HepG2 (cell line): ENCODE measurements around the gene ANKS1A. TPM values are rescaled to one million over a fixed set of nuclear protein-coding genes. Genes with fewer than 3 reads are reported as not detected.
A peak's percentile ranks its signal among the peaks of the same experiment; 100 is the strongest.

ENCODE experiments used
- ARNT ChIP-seq: fragments of 450-650 bp; IDR thresholded peaks from 2 replicates; pipeline ENCODE4 v1.6.1; 2017
- CBX1 ChIP-seq: IDR thresholded peaks from one replicate; pipeline ENCODE4 v1.6.1; 2016; ENCODE audit warnings: antibody characterized with exemption, low read depth
- CREB3 ChIP-seq: sonication (generic); formaldehyde crosslinking; IDR thresholded peaks from 2 replicates; pipeline ENCODE4 v1.5.0; 2020; ENCODE audit warnings: missing genetic modification reagents
- ERF ChIP-seq: IDR thresholded peaks from 2 replicates; pipeline ENCODE4 v1.6.1; 2018; ENCODE audit warnings: missing biosample characterization, missing genetic modification reagents
- GFI1 ChIP-seq: sonication (generic); formaldehyde crosslinking; IDR thresholded peaks from 2 replicates; pipeline ENCODE4 v1.5.0; 2020; ENCODE audit warnings: missing genetic modification reagents, mild to moderate bottlenecking, borderline replicate concordance
- IKZF5 ChIP-seq: IDR thresholded peaks from 2 replicates; pipeline ENCODE4 v1.6.1; 2018; ENCODE audit warnings: missing genetic modification reagents, mild to moderate bottlenecking, missing compliant biosample characterization
- JUNB ChIP-seq: sonication (generic); formaldehyde crosslinking; IDR thresholded peaks from 2 replicates; pipeline ENCODE4 v1.8.0; 2022; ENCODE audit warnings: missing genetic modification reagents, mild to moderate bottlenecking, borderline replicate concordance
- KDM6A ChIP-seq: IDR thresholded peaks from 2 replicates; pipeline ENCODE4 v1.6.1; 2016; ENCODE audit warnings: low read depth
- KLF12 ChIP-seq: sonication (generic); formaldehyde crosslinking; IDR thresholded peaks from 2 replicates; pipeline ENCODE4 v1.4.0; 2020; ENCODE audit warnings: missing genetic modification reagents, borderline replicate concordance
- MBD4 ChIP-seq: IDR thresholded peaks from 2 replicates; pipeline ENCODE4 v1.6.1; 2012; ENCODE audit warnings: low read length, inconsistent platforms, borderline replicate concordance
- NFE2L2 ChIP-seq: fragments of 150-350 bp; IDR thresholded peaks from 2 replicates; pipeline ENCODE4 v1.6.1; 2014; ENCODE audit warnings: low read length
- NFIC ChIP-seq: IDR thresholded peaks from 2 replicates; pipeline ENCODE4 v1.6.1; 2012; ENCODE audit warnings: mild to moderate bottlenecking, low read length, inconsistent platforms
- NR2F1 ChIP-seq, 2 experiments: fragments of 450-650 bp in 1 of 2; formaldehyde crosslinking in 1 of 2; IDR thresholded peaks; 2 replicates each; pipeline versions ENCODE4 v1.5.0 to v1.6.1; 2016 to 2020; ENCODE audit warnings: mild to moderate bottlenecking in 1 of 2, missing compliant biosample characterization in 1 of 2, missing genetic modification reagents in 1 of 2, moderate library complexity in 1 of 2
- PITX1 ChIP-seq: sonication (generic); formaldehyde crosslinking; IDR thresholded peaks from 2 replicates; pipeline ENCODE4 v1.5.1; 2020; ENCODE audit warnings: mild to moderate bottlenecking, missing genetic modification reagents
- RARG ChIP-seq: sonication (generic); formaldehyde crosslinking; IDR thresholded peaks from 2 replicates; pipeline ENCODE4 v1.4.0; 2020; ENCODE audit warnings: low read depth, mild to moderate bottlenecking, missing genetic modification reagents
- SATB2 ChIP-seq: sonication (generic); formaldehyde crosslinking; IDR thresholded peaks from 2 replicates; pipeline ENCODE4 v1.5.0; 2020; ENCODE audit warnings: missing genetic modification reagents
- SKI ChIP-seq: fragments of 450-650 bp; IDR thresholded peaks from one replicate; pipeline ENCODE4 v1.6.1; 2018; ENCODE audit warnings: mild to moderate bottlenecking; ENCODE audit not compliant: partially characterized antibody
- SOX5 ChIP-seq: IDR thresholded peaks from 2 replicates; pipeline ENCODE4 v1.6.1; 2016; ENCODE audit warnings: borderline replicate concordance
- ZFP36L2 ChIP-seq: sonication (generic); formaldehyde crosslinking; IDR thresholded peaks from 2 replicates; pipeline ENCODE4 v1.4.0; 2020; ENCODE audit warnings: missing genetic modification reagents
- ZKSCAN5 ChIP-seq: sonication (generic); formaldehyde crosslinking; IDR thresholded peaks from 2 replicates; pipeline ENCODE4 v1.5.1; 2020; ENCODE audit warnings: mild to moderate bottlenecking, missing genetic modification reagents
- ZNF136 ChIP-seq: sonication (generic); formaldehyde crosslinking; IDR thresholded peaks from 2 replicates; pipeline ENCODE4 v1.8.1; 2022; ENCODE audit warnings: low read depth, mild to moderate bottlenecking, moderate library complexity, missing genetic modification reagents
- ZNF234 ChIP-seq: sonication (generic); formaldehyde crosslinking; conservative IDR thresholded peaks from 2 replicates; pipeline ENCODE4 v1.5.1; 2020; ENCODE audit warnings: mild to moderate bottlenecking, missing genetic modification reagents
- ZNF256 ChIP-seq: sonication (generic); formaldehyde crosslinking; conservative IDR thresholded peaks from 2 replicates; pipeline ENCODE4 v1.4.0; 2020; ENCODE audit warnings: missing genetic modification reagents
- ZNF260 ChIP-seq: sonication (generic); formaldehyde crosslinking; IDR thresholded peaks from 2 replicates; pipeline ENCODE4 v1.4.0; 2020; ENCODE audit warnings: missing genetic modification reagents, low read depth, mild to moderate bottlenecking, borderline replicate concordance
- ZNF292 ChIP-seq: sonication (generic); formaldehyde crosslinking; IDR thresholded peaks from 2 replicates; pipeline ENCODE4 v1.8.1; 2022; ENCODE audit warnings: mild to moderate bottlenecking, low read depth, missing genetic modification reagents, borderline replicate concordance
- ZNF329 ChIP-seq: sonication (generic); formaldehyde crosslinking; IDR thresholded peaks from 2 replicates; pipeline ENCODE4 v1.9.0; 2021; ENCODE audit warnings: low read depth, mild to moderate bottlenecking, missing genetic modification reagents
- ZNF563 ChIP-seq: sonication (generic); formaldehyde crosslinking; IDR thresholded peaks from 2 replicates; pipeline ENCODE4 v1.8.0; 2022; ENCODE audit warnings: mild to moderate bottlenecking, moderate library complexity, missing genetic modification reagents
- ZNF644 ChIP-seq: IDR thresholded peaks from 2 replicates; pipeline ENCODE4 v1.6.1; 2016; ENCODE audit warnings: low read depth
- ZNF816 ChIP-seq: sonication (generic); formaldehyde crosslinking; IDR thresholded peaks from 2 replicates; pipeline ENCODE4 v1.8.0; 2022; ENCODE audit warnings: missing genetic modification reagents, mild to moderate bottlenecking, borderline replicate concordance
- ZSCAN20 ChIP-seq: sonication (generic); formaldehyde crosslinking; IDR thresholded peaks from 2 replicates; pipeline ENCODE4 v1.4.0; 2020; ENCODE audit warnings: missing genetic modification reagents, mild to moderate bottlenecking, borderline replicate concordance
- ZSCAN30 ChIP-seq: sonication (generic); formaldehyde crosslinking; IDR thresholded peaks from 2 replicates; pipeline ENCODE4 v1.5.0; 2020; ENCODE audit warnings: mild to moderate bottlenecking, missing genetic modification reagents
- polyA plus RNA-seq, 8 experiments: library from polyadenylated mRNA; depleted of rRNA in 3 of 8; stranded (reverse) in 7 of 8; unstranded in 1 of 8; fragments of >200 nt; fragmentation: Illumina TruSeq in 4 of 8; extraction: Trizol in 4 of 8; gene quantifications; 2 replicates each; pipeline versions ENCODE4 v1.2.1 to v1.2.3, GENCODE V29; 2011 to 2016; ENCODE audit warnings: low read depth in 4 of 8, missing spikeins in 1 of 8, mixed read lengths in 1 of 8; ENCODE audit not compliant: insufficient read depth in 1 of 8
- total RNA-seq, 5 experiments: library from RNA; depleted of rRNA; stranded (reverse); fragments of >200 nt; fragmentation: Illumina TruSeq; extraction: Trizol; gene quantifications; 2 replicates each; pipeline ENCODE4 v1.2.3, GENCODE V29; 2016; ENCODE audit warnings: low read depth in 1 of 5

ANKS1A gene
- total and polyA plus RNA-seq, 2 of the 13 experiments (the other 11 are each of a cell fraction or from before 2014, with no cell fraction given) = 7.2 to 15.1 TPM

GRCh38 chr6:34888874-34889555 lies at the start of gene ANKS1A (continued):
- TF ChIP-seq JUNB (CRISPR knock-in tag) (no peak), MBD4 (no peak), NFE2L2 (no peak), ZNF644 (CRISPR knock-in tag) (no peak), ZSCAN30 (CRISPR knock-in tag) (no peak), SKI (no peak), ZNF816 (CRISPR knock-in tag) (no peak), ZNF260 (no peak), CBX1 (peak; percentile 90), NFIC (no peak), ZNF234 (CRISPR knock-in tag) (no peak; the same call in 1 of the 2 replicates), ZNF256 (CRISPR knock-in tag) (no peak), IKZF5 (CRISPR knock-in tag) (peak; percentile 44), SOX5 (CRISPR knock-in tag) (peak; percentile 15; the same call in 1 of the 2 replicates), GFI1 (peak; percentile 67; the same call in 1 of the 2 replicates), PITX1 (CRISPR knock-in tag) (no peak), NR2F1 (CRISPR knock-in tag; IDR thresholded peaks at IDR 0.05) (no peak), ERF (CRISPR knock-in tag) (no peak; the same call in 1 of the 2 replicates), SATB2 (CRISPR knock-in tag) (no peak), KDM6A (CRISPR knock-in tag) (no peak), ZNF292 (CRISPR knock-in tag) (peak; percentile 61; the same call in 1 of the 2 replicates), KLF12 (CRISPR knock-in tag) (no peak), ZKSCAN5 (CRISPR knock-in tag) (no peak), RARG (no peak), ZNF136 (CRISPR knock-in tag) (no peak), ZFP36L2 (no peak), ZNF329 (CRISPR knock-in tag) (peak; percentile 44; the same call in 1 of the 2 replicates), ZSCAN20 (CRISPR knock-in tag) (no peak; the same call in 1 of the 2 replicates), ARNT (no peak), ZNF563 (no peak), CREB3 (CRISPR knock-in tag) (0 out of 2 replicates have a peak, but pooled peaks have one; percentile 5)
